Stimulated activated CD8-positive, alpha-beta memory T cell treated with anti-CD3 and anti-CD28 coated beads, Interleukin-15, amount 100 ng/mL, for 48 hours (primary cell): Measurements from ENCODE around the gene MCF2L.

Experiments
- DNase-seq, 2 donors: peaks; one replicate each; pipeline ENCODE4 v3.0.0-alpha.2; 2020; ENCODE audit warnings: low read depth in 2 of 2

MCF2L gene

DNA sequence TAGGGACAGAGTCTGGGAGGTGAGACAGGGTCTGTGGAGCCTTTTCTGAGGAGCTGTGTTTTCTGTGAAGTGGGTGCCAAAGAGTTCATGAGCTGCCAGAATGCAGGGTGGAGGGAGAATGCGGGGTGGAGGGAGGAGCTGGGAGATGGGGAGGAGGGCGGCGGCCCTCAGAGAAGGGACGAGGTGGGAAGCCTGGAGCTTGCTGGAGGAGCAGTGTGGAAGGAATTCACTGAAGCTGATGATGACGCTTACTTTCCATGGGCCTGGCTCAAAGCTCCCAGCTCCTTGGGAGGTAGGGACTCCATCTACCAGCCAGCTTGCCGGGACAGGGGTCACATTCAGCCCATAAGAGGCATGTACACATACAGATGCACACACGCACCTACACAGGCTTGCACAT is 62.5 kb downstream of the MCF2L start:
- DNase-seq, result no peak

DNA sequence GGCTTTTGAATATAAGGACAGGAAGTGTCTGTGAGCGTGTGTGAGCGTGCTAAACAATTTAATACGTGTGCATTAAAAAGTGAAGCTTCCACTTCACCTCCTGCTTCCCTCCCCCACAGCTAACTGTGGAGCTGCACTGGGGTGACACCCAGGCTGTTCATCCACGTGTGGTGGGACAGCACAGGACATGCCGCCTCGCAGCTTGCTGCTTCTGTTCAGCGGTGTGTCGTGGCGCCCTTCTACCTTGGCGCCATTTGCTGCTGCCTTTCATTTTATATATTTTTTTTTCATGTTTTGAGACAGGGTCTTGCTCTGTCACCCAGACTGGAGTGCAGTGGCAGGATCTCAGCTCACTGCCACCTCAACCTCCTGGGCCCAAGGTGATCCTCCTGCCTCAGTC is 63.3 kb downstream of the MCF2L start:
- DNase-seq, result no peak

DNA sequence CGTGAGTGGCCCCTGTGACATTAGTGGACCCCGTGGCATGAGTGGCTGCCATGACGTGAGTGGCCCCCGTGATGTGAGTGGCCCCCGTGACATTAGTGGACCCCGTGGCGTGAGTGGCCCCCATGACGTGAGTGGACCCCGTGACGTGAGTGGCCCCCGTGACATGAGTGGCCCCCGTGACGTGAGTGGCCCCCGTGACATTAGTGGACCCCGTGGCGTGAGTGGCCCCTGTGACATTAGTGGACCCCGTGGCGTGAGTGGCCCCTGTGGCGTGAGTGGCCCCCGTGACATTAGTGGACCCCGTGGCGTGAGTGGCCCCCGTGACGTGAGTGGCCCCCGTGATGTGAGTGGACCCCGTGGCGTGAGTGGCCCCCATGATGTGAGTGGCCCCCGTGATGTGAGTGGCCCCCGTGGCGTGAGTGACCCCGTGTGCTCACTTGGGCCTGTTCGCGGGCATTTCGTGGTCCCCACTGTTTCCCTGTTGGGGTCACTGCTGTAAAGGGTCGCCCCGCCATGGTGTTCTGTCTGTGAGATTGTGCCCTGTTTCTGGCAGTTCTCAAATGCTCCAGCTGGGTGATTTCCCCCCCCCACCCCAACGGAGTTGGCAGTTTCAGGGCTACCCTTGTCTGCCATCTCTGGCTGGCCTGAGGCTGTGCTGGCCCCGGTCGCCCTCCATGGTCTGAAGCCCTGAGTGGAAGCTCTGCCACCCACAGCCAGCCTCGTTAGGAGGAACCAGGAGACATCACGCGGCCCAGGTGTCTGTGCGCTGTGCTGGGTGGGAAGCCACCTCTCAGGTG is 64.2 kb downstream of the MCF2L start:
- no peak for DNase-seq

DNA sequence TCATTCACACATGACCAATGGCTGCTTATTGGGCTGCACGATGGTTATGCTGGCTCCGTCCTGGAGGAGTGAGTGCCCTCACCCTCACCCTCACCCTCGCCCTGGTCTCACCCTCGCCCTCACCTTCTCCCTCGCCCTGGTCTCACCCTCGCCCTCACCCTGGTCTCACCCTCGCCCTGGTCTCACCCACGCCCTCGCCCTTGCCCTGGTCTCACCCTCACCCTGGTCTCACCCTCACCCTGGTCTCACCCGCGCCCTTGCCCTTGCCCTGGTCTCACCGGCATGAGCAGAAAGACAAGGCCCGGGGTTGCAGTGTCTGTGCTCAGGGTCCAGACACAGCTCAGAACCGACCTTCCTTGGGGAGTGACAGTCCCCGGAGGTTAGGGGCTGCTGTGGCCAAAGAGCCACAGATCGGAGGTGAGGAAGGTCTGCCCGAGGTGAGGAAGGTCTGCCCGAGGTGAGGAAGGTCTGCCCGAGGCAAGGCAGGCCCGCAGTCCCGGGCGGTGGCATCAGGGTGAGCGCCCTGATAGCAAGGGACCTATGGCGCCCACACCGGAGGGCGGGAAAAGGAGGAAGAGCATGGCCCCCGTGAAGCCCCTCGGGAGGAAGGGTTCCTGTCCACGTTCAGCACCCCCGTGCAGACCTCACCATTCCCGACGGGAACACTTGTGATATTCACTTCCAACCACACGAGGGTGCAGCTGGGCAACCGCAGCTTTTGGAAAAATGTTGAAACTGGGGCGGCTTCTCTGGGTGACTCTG is 65.6 kb downstream of the MCF2L start:
- DNase-seq, result no peak

DNA sequence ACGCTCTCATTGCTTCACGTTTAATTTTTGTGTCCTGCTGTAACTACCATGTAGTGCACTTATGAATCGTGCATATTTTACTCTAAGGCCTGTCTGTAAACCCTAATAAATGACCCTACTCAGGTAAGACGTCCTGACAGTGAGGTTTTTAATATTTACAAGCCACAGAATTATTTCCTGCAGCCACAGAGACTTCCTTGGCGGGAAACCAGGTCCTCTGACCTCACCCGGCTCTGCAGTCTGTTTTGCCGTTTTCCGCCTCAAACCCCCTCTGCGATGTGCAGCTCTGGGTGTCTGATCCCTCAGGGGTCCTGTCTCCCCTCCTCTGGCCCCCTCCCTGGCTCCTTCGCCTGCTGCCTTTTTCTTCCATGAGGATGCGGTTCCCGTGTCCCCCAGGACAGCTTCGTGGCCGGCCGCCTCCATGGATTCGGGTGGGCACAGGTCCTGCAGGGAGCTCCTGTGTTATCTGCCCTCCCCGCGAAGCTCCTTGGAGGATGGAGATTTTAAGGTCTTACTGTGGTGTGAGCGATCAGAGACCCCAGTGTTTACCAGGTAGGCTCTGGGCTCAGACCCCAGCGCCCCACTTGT is 66.3 kb downstream of the MCF2L start:
- DNase-seq, result no peak

DNA sequence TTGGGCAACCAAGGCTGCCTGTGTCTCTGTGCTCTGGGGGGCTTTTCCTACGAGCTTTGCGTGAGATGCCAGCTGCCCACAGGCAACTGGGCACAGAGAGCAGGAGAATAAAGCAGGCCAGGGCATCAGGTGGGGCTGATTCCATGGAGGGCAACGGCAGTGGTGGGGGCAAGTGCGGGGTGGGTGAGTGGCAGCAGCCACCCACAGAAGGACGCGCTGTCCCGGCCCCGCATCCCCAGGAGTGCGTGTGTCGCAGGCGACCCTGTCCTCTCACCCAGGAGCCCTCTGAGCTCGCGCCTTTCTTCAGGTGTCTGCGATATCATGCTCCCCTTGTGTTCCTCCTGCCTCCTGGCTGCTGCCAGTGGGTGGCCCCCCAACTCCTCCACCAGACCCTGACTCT is 67.4 kb downstream of the MCF2L start:
- no peak for DNase-seq

DNA sequence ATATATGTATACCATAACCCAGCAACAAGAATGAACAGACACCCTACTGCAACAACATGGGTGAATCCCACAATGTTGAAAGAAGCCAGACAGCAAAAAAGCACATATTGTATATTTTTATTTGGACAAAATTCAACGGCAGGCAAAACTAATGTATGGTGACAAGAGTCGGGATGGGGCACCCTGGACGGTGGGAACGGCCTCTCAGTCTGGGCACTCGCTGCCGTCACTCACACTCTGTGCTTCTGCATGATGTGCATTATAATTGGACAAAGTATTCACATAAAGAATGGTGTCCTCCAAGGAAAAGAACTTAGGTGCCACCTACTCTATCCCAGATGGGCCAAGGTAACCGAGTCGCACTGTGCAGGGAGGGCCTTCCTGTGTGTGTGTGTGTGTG is 71.0 kb downstream of the MCF2L start:
- DNase-seq, result no peak

DNA sequence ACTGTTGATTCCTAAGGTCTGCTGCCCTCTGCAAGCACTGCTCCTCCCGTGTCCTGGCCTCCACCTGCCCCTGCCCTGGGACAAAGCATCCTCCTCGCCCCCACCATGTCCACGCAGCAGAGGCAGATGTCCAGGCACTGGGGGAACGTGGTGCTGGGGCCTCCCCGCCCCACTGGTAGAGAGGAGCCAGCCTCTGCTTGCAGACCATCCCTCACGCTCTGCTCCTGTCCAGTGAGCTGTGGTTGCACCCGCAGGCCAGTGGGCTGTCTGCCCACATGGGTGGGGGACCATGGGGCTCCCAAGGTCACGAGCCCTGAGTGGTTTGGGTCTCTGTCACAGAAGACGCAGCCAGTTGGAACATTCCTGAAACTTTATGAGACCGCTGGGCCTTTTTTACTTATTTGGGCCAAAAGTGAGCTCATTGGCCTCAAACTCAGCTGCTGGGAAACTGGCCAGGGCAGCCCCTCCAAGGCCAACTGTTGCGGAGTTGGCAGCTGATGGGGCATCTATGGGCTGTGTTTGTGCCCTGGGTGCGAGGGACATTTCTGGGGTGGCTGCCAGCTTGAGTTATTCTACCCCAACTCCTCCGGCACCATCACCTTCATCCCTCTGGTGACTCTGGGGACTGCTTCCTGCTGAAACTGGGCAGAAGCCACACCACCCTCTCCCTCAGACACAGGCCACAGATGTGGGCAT is 71.7 kb downstream of the MCF2L start:
- DNase-seq, result no peak

DNA sequence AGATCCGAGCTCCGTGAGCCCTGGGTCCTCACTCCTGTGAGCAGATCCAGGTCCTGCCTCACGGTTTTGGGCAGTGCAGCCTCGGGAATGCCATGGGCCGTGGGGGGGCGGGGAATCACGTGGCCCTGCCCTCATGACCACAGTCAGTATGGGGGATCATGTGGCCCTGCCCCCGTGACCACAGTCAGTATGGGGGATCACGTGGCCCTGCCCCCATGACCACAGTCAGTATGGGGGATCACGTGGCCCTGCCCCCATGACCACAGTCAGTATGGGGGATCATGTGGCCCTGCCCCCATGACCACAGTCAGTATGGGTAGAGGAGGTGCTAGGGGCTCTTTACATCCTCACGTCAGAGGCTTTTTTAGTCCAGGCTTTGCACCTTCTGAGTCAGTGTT is 72.3 kb downstream of the MCF2L start:
- no peak for DNase-seq

DNA sequence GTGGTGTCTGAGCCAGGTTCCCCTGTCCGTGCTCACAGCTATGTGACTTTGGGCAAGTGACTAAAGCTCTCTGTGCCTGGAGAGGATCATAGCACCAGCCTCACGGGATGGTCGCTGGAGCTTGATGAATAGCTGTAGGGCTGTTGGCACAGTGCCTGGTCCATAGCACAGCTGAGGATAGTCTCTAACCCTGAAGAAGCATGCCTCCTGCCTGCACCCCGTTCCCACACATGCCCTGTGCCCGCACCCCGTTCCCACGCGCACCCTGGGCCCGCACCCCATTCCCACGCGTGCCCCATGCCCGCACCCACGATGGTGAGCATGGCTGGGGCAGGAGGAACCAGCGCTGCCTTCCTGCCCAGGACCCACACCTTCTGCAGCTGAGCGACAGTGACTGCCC is 72.9 kb downstream of the MCF2L start:
- no peak for DNase-seq

DNA sequence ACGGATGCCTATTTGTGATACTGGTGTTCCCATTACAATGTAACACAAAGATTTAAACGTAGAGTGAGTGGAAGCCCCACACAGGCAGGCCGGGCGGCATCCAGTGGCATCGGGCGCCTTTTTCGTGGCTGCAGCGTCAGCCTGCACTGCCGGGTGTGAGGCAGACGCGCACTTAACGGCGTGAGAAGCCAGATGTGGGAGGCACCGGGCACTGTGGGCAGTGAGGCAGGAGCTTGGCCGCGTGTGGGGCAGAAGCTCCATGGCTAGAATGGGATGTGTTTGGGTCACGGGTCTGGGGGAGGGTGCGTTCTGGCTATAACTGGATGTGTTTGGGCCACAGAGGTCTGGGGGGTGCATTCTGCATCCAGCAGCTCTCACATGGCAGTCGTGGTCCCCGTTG is 73.4 kb downstream of the MCF2L start:
- DNase-seq, result no peak

DNA sequence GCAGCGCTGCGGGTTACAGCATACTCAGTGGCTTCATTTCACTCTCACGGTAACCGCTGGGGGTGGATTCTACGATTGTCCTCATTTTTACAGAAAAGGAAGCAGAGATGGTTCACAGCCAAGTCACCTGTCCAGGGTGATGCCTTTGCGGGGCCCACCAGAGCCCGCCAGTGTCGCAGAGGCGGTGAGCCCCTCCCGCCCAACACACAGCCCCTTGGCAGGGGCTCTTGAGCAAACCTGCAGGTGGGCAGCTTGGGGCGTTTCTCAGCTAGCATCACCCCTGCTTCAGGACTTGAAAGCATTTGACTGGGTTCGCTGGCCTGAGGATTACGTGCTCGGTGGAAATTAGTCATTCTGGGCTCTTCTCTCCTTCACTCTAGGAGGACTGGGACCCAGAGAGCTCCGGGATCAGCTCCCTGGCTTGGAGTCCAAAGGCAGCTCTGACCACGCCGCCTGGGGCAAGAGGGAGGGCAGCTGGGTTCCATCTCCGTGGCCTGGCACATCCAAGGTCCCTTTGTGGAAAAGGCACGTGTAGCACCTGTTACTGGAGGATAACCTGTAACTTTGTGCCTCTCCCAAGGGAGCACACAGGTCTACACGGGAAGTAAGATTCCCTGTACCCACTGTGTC is 74.1 kb downstream of the MCF2L start:
- DNase-seq, result no peak

DNA sequence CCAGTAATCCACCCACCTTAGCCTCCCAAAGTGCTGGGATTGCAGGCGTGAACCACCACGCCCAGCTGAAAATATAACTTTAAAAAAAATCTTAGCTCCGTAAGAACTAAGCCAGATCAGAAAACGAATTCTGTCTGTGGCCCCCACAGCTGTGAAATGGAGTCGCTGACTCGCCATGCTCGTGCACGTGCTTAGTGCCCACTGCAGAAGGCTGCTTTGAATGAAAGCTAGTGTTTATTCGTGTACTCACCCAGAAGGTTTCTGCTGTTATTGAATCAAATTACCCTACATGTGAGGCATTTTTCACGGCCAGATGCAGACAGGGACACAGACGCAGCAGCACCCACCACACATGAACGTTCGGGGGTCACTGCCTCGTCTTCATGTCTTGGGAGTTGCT is 74.9 kb downstream of the MCF2L start:
- DNase-seq, result no peak

DNA sequence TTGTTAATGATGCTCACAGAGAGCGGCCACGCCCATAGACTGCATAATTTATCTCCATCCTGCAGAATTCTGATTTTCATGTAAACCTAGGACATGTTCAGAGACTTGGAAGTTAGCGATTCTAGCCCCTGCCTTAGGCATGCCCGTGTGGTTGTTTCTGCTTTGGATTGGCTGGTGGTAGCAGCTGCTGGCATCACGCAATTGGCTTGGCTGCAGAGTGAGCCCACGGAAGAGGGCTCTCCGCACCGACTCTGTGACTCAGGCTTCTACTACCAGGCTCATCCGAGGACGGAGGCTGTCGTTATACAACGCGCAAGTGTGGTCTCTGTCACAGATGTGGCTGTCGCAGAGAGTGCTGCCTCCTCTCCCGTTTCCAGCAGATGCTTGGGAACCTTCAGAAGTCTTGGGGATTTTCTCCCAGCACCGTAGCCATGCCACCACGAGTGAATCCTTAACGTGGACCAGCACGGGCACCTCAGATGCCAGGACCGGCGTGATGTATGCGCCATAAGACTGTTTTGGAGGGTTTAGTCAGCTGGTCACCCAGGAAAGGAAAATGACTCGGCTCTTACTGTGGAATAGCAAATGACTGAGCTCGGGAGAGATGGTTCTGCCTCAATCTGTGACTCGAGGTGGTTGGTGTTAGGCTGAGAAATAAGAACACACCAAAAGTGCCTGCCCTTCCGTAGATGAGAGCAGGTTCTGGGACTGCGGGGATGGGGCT is 75.5 kb downstream of the MCF2L start:
- DNase-seq, result no peak

DNA sequence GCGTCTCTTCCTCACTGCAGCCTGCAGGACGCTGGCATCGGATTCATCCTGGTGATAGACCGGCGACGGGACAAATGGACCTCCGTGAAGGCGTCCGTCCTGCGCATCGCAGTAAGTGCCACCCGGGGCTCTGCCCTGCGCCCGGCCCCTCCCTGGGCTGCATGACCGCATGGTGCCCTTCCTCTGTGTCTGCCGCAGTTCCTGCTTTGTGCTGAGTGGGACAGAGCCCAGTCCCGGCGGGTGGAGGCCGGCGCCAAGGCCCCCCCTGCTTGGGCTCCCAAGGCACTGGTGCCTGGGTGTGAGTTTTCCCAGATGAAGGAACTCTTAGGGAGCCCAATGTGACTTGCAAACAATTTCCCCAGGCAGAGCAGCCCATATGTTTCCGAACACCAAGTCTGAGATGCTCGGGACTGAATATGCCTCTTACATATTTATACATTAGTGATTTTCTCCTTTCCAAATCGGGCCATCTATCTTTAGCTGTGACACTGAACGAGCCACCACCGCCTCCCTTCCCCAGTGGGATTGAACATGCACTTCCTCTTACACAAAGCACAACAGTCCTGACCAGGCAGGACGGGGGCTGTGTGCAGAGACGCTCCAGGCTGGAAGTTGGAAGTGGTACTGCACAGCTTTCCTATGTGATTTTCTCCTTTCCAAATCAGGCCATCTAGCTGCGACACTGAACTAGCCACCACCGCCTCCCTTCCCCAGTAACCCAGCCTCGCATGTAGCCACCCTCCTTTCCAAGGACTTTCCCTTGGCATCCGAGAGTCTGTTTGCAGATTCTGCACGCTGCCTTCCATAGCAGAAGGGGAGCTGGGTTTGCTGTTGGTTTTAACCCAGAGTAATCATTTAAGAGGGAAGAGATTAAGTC is 76.5 kb downstream of the MCF2L start:
- DNase-seq, result no peak

DNA sequence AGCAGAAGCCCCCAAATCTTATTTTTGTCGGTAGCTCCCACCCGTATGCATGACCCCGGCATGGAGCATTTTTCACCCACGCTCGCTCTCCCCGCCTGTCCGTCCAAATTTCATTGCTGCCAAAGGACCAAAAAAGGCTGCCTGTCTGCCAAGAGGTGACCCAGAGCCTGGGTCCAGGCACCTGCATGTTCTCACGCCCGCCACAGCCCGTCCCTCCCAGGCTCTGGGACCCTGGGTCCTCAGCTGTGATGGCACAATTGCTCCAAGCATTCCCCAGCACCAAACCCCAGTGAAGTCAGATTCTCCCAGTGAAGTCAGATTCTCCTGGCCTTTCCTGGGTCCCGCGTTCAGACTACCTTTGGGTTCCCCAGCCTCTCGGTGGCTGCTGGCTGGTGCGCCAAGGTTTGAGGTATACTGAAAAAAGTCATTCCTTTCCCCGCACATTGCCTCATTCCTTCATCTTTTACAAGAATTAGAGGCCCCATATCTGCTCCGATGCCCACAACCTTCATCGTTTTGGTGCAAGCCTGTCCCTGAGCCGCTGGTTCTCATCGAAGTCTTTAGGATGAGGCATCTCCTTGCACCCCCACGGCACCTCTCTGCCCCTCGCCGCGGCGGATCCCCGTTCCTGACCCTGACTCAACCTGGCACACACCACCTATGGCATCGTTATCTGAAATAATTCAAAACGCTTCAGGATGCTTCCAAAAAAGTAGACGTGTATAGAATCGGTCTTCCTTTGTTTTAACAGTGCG is 77.3 kb downstream of the MCF2L start:
- no peak for DNase-seq

DNA sequence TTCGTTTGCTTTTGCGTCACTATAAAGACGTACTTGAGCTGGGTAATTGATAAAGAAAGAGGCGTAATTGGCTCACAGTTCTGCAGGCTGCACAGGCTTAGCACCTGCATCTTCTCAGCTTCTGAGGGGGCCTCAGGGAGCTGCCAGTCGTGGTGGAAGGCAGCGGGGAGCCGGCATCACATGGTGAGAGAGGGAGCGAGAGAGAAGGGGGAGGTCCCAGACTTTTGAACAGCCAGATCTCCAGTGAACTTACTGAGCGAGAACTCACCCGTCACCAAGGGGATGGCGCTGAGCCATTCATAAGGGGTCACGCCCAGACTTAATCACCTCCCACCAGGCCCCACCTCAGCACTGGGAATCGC is 77.8 kb downstream of the MCF2L start:
- DNase-seq, result no peak

DNA sequence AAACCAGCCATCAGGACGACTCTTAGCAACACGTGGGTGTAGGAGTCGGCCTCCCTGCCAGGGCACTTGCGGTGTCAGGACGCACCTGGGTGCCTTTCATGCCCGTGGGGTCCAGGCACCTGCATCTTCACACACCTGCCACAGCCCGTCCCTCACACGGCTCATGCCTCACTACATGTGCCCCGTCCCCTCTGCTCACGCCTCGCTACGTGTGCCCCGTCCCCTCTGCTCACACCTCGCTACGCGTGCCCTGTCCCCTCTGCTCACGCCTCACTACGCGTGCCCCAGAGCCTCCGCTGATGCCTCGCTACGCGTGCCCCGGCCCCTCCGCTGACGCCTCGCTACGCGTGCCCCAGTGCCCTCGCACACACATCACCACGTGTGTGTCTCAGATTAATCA is 78.6 kb downstream of the MCF2L start:
- no peak for DNase-seq

DNA sequence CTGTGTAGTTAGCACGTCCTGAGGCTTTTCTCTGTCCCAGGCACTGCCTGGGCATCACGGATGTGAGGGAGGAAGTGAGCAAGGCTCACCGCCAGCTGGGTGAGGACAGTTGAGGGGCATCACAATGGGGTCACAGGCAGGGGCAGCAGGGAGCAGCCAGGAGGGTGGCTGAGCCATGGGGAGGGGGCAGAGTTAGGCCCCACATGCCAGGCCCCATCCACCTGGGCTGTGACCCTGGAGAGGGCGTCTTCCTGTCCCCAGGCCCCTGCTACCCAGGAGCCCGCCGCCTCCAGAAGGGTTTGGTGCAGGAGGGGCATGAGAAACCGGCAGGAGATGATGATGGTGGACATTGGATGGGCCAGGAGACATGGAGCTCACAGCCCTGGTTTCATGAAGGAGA is 79.8 kb downstream of the MCF2L start:
- no peak for DNase-seq

DNA sequence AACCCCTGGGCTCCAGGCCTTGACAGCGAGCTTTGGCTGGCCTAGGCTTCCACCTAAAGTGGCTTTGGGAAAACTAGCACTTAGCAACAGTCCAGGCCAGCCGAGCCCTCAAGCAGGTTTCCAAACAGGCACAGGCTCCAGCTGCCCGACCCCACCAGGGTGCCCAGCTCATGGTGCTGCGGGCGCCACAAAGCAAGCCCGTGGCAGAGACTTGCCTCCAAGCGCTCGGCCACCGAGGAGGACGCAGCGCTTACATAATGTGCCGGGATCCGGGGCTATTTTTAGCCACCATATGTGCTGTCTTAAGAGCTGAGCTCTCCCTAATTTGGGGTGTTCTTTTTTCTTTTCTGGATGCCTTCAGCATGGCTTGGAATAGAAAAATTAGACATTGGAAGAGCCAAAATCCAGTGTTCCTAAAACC is 80.5 kb downstream of the MCF2L start:
- DNase-seq, result no peak
